HG03135 (cell line): ENCODE results near the gene PATZ1.
"Not testable (repeated sequence)": the region's sequence is repeated elsewhere in the genome, so short reads cannot be mapped to it uniquely, and the experiment has no call there.

ENCODE experiments used
- ATAC-seq: cut with Tn5 transposase; IDR thresholded peaks from one replicate; pipeline ENCODE4 v1.9.1; 2021; ENCODE audit warnings: mild to moderate bottlenecking, moderate library complexity; ENCODE audit not compliant: unreplicated experiment

Gene PATZ1

DNA sequence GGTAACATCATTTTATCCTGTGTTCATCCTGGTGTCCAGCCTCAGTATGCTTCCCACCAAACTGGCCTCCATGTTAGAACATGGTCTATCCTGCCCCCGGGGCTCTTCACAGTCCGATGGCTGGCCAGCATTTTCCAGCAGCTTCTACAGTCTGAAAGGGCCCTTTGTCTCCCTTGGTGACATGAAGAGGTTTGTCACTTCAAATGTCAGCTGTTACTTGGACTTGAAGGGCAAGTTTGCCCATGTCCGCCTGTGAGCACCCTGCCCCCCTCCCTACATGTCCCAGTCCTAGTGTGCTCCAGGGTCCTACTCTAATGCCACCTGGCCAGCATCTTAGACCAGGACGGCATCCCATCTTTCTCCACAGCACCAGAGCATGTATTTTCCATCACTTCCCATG lies 24.7 kb downstream of the PATZ1 start:
- no peak for ATAC-seq

DNA sequence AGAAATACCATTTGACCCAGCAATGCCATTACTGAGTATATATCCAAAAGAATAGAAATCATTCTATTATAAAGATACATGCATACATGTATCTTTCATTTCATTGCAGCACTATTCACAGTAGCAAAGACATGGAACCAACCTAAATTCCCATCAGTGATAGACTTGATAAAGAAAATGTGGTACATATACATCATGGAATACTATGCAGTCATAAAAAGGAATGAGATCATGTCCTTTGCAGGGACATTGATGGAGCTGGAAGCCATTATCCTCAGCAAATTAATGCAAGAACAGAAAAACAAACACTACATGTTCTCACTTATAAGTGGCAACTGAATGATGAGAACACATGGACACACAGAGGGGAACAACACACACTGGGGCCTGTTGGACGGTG lies 31.9 kb downstream of the PATZ1 start:
- not testable (repeated sequence) for ATAC-seq

DNA sequence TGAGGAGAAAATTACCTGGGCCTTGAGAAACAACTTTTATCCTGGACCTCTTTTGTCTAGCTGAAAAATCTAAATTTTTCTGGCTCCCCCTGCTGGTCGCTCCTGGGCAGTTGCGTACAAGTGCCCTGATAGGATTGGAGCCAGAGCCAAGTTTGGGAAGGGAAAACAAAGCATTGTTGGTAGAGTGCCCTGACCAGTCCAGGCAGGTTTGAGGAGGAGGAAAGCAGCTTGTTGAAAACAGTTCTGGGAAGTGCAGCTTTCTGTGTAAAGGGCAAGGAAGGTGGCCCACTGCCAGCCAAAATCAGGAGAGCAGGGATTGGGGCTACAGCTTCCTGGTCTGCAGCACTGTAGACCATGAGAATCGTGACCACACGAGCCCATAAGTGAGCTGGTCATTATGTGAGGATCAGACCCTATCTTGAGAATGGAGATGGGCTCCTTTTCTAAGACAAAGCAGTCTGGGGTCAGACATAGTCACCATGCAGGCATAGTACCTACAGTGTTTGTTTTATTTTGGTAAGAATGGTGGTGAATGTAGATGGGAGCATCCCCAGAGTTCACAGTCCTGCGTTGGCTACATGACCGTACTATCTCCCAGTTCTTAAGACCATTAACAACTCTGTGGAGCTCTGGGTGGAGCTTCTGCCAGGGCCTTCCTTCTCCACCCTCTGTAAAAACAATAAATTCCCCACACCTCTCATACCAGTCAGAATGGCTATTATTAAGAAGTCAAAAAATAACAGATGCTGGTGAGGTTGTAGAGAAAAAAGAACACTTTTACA lies 32.6 kb downstream of the PATZ1 start:
- no peak for ATAC-seq

DNA sequence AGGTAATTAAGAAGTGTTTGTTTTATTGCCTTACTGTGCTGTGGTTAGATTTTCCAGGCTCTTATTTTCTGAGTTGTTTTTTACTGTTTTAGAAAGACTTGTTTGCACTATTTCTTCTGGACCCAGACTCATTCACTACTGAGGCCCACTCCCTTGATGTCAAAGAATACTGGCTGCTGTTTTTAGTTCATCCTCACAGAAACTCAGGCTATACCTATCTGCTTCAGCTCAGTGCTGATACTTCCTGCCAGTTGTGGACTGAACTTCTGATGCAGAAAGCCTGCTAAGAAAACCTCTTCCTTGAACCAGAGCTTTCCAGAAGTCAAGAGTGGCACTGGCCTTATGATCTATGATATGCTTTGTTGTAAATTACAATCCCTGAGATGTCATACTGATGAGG lies 38.0 kb downstream of the PATZ1 start:
- ATAC-seq: no peak

DNA sequence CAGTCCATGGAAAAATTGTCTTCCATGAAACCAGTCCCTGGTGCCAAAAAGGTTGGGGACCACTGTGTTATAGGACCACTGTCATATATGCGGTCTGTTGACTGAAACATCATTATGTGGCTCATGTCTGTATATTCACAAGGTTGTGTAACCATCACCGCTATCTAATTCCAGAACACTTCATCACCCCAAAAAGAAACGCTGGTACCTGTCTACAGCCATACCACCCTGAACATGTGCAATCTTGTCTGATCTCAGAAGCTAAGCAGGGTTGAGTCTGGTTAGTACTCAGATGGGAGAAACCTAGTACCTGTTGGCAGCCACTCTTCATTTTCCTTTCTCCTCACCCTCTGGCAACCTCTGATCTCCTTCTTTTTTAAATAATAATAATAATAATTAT lies 41.0 kb downstream of the PATZ1 start:
- ATAC-seq: no peak

DNA sequence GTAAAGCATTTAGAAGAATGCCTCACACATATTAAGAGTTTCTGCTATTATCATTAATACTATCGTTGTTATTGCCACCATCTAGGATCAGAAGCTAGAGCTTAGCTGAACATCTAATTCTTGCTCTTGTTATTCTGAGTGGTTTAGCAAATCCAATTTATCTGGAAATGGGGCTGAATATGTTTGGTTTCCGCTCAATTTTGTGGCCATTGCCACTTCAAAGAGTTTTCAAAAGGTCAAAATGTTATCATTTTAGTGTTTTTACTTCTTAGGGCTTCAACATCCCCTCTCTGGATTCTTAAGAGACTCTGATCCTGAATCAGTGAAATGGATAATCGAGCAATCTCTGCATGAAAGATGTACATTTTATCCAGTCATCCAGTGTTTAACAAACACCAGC lies 43.6 kb downstream of the PATZ1 start:
- ATAC-seq: no peak

DNA sequence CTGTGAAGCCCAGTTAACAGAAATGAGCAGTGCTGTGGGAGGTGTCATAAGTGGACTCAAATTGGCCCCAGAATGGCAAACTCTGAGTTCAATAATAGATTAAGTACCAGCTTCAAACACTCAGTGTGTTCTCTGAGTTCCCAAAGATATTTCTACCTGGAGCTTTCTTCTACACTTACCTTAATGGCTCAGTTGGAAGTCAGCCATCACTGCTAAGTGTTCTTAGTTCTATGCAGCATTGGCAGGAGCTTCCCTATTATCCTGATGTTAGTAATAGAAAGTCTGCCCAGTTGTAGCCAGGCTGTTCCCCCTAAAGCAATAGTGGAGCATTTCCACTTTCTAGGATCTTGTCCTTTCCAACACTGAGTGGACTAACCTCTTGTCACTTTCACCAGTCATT lies 44.1 kb downstream of the PATZ1 start:
- ATAC-seq: no peak

DNA sequence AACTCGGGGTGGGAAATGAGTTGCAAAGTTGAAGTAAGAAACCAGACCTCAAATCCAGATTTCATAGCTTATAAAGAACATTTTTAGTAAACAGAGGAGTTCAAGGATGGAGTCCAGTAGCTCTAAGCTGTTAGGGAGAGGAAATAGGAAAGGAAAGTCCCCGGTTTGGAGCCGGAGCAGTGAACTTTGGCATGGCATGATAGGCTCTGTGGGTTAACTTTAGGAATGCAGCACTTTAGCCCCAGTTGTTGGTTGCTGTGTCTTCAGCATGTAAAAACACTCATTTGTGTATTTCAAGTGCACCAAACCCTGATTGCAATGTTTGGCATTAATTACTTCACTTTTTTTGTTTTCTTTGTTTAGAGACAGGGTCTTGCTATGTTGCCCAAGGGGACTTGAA lies 45.2 kb downstream of the PATZ1 start:
- no peak for ATAC-seq

DNA sequence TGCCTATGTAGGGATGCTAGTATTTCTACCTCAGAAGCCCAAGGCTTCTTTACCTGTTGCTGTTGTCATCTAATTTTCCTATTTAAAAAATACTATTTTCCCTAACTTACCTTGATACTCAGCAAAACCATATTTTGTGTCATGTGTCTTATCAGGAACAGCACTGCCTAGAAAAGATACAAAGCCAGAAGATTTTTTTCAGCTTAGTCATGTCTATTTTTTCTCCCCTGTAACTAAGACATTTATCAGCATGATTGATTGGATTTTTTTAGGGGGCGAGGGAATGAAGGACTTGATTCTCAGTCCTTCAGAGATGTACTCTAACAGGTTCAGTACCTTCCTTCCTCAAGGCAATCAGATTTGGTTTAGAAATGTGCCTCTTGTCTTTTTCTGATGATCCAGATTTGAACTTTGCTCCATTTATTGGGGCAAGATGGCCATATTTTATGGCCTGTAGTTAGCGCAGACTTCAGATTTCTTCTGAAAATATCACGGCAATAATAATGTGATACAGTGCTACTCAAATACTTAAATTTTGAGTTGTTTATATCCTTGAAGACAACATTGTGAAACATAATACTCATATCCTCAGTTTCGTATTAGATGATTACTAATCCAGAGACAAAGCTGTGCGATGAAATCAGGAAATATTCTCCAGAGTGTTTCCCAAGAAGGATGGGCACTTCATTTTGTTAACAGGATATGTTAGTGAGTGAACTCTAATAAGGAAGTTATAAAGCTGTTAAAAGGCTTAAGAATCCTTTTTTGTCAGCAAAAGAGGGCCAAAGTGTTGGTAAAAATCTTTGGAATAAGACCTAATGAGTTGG lies 50.1 kb downstream of the PATZ1 start:
- ATAC-seq: no peak

DNA sequence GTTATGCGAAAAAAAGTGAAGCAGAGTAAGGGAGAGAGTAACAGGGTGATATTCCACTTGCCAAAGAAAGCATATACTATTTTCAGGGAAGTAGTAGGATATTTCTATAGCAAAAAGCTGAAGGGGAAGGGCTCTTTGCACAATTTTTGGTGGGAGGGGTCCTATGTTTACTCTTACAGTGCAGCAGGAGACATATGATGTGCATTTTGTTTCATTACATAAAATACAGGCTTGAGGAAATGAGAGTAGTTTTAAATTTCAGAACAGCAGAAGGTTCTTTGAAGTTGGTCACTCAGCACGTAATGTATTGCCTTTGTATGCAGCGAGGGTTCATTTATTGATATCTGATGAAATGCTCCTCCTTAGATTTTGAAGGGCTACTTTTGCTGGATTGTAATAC lies 50.8 kb downstream of the PATZ1 start:
- ATAC-seq: no peak

DNA sequence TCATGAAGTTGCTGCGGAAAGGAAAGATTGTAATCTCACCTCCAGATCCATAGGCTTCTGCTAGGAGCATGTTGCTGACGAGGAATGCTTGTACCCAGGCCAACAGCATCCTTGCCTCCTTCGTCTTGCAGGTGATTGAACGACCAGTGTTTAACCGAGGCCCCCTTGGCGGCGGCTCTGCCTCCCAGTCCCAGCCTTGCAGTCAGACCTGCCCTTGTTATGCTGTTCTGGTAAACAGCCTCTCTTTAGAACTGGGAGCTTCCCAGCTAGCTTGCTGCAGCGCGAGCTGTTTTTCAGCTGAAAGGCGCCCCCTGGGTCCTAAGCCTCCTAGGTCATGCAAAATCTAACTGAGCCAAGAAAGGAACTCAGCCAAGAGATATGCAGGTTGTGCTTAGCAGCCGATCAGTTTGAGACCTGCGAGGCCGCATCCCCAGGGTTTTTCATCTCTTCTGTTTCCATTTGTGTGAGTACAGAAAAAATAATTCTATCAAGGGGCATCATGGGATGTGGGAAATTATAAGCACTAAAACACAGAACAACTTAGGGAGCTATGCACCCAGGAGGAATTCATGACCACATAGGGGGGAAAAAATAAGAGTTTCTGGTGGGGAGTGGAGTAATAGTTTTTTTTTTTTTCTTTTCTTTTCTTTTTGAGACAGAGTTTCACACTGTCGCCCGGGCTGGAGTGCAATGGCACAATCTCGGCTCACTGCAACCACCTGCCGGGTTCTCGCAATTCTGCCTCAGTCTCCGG lies 53.7 kb downstream of the PATZ1 start, which contains the start of gene PIK3IP1:
TSS of gene PIK3IP1 (minus strand) at position 253 of the 754 bp plus-strand sequence. CDS start at position 109, 144 bp downstream.
- no peak for ATAC-seq

DNA sequence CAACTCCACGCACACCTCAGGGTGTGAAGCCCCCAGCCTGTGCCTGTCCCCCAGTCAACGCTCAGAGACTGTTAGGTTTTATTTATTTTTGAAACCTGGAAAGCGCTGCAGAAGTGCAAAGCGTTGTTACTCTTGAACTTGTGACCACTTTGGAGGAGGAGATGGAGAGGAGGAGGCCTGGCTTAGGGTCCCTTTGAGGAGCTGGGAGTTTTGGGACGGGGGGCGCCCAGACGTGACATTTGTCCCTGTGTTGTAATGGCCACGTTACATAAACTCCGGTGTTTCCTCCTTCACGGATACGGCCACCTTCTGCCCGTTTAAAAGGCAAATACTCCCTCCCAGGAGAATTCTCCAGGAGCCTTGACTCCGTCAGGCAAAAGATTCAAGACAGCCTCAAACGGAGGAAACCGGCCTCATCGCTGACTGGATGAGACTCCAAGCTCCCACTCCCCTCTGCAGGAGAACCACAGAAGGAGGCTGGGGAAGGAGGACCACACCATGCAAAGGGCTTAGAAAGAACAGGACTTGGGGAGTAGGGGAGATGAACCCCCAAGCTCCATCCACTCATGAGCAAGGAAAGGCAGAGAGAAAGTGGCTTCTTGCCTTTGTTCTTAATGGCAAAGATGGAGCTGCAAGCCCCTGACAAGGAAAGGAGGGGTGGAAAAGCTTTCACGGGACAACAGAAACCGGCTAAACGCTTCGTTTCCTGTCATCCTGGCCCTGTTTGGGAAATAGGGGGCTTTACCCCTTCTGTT lies 54.5 kb downstream of the PATZ1 start:
- ATAC-seq: no peak

DNA sequence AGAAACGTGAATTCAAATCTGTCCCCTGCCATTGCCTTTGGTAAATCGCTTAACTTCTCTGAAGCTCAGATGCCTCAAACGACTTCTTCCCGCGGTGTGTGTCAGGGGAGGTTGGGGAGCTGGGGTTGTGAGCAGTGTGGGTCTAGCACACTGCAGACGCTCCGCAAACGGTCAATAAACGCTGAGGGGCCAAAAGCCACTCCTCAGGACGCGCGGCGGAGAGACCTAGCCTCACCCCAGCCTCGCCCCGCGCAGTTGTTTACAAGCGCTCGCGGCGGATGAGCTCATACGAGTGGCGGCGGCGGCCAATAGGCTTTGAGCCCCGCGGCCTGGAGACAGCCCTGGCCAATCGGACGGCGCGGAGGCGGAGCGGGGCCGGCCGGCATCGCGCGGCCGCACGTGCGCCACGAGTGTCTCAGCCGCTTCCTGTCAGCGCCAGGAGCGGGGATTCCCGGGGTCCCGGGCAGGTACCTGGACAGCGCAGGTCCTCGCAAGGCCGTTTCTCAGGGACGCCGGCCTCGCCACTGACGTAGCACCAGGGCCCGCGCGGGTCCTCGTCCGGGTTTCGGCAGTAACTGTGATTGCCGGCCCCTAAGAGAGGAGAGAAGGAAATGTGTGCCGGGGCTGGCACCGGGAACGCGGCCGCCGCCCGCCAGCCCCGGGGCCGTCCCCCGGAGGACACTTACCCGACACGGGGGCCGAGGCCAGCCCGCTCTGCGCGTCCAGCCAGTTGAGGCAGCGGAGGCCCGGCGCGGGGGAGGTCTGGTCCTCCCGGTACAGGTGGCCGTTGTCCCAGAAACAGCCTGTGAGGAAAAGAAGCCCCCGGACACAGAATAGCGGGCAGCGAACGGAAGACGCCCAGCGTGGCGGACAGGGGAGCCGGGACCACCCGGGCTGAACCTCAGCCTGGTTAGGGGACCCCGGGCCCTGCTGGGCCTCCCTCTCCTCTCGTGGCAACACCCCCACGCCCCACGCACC lies 55.4 kb downstream of the PATZ1 start:
- ATAC-seq: peak; percentile 86

DNA sequence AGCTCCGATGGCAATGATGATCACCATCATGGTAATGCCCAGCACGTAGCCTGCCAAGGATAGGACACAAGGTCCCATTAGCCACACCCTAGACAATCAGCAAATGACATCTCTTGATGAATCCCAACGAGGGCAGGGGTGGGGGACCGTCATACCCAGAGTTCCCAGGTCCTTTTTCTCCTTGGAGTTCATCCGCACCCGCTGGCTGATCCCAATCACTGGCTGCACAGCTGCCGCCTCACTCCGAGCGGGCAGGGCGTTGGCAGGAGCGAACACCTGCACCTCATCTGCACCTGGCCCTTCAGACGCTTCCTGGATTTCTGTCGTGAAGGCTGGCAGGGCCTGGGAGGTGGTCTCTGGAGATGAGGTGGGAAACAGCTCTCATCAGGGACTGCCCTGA lies 56.8 kb downstream of the PATZ1 start:
- no peak for ATAC-seq

DNA sequence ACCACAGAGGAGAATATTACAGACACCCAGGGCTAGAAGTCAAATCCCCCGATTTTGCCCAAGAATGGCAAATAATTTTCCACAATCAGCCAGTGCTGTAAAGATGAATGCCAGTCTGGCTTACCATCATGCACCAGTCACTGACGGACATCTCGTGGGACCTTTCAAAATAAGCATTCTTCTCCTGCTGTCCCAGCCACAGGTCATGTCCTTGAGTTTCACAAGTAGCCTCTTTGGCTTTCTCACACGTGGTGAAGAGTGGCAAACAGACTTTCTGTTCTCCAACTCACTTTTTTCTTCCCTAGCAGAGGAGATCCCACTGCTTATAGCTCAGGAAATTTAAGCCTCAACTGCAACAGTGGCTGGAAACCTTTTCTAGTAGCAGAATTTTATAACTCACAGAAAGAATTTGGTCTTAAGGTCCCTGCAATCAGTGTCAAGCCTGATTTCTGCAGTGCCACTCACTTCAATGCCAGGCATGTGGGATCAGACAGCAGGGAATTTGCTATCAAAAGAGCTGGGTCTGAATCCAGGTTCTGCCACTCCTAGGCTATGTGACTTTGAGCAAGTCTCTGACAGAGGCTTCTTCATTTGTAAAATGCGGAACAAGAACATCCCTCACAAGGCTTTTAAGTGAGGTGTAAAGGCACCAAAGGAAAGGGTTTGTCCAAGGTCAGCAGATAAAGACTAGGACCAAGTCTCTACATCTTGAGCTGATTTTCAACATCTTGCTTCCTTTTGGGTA lies 57.5 kb downstream of the PATZ1 start:
- ATAC-seq: no peak

DNA sequence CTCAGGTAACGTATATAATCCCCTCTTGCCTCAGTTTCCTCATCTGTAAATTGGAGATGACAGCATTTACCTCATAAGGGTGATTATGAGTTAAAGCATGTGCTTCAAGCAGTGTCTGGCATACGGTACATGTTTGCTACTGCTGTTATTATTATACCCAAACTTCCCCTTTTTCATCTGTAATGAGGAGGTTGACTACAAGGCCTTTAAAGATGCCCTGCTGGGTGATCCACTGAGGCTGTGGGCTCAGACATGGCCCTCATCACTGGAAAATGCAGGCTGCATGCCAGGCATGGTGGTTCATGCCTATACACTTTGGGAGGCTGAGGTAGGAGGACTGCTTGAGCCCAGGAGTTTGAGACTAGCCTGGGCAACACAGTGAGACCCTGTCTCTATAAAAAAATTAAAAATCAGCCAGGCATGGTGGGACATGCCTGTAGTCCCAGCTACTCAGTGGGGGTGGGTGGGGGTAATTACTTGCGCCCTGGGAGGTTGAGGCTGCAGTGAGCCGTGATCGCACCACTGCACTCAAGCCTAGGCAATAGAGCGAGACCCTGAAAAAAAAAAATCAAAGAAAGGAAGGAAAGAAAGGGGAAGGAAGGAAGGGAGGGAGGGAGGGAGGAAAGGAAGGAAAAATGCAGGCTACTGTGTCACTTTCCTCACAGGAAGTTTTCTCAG lies 58.2 kb downstream of the PATZ1 start:
- ATAC-seq: no peak

DNA sequence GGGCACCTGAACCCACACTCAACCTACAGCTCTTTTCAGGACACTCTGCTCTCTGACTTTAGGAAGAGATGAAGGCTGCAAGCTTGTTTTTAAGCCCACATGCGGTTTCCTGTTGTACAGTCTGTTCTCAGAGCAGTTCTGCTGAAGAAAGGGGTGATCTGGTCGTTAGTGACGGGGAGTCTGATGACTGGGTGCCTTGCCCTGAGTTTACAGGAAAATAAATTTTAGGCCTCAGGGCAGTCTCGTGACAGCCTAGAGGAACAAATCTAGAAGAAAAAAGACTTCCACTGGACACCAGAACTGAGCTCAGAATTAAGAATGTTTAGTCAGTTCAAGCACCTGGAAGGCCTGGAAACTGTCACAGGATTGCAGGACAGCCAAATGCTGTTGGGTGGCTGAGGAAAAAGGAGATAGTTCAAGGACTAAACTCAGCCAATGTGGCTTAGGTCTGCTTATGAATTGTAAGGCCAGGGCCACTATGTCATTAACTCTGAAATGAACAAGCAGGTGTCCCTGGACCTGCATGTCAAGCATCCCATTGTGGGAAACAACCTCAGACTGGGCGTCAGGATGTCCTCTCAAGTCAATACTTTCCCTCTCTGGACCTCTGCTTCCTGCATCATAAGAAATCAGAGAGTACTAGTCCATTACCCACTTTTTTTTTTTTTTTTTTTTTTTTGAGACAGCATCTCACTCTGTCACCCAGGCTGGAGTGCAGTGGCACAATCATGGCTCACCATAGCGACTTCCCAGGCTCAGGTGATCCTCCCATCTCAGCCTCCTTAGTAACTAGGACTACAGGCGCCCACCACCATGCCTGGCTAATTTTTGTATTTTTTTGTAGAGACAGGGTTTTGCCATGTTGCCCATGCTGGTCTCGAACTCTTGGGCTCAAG lies 59.5 kb downstream of the PATZ1 start:
- no peak for ATAC-seq
